ENCODE data around the gene HNRNPC.
"Not testable (repeated sequence)": the region's sequence is repeated elsewhere in the genome, so short reads cannot be mapped to it uniquely, and the experiment has no call there.

- TF ChIP-seq CTCF (IDR thresholded peaks at IDR 0.05); ZFX (IDR thresholded peaks at IDR 0.05; ENCODE audit: borderline replicate concordance): not testable (repeated sequence)
These were observed 103.6 kb downstream of the HNRNPC start for GRCh38 chr14:21165670-21166069.

Data from 22Rv1 (cell line).